H1 (cell line): ENCODE results near the gene TBC1D22B. TPM values are rescaled to one million over a fixed set of nuclear protein-coding genes. Genes with fewer than 3 reads are reported as not detected.

Experiments used
- CTCF ChIA-PET: fragments of 300-600 bp; sonication (Branson Sonifier 250); formaldehyde crosslinking; loops from one replicate; lab custom pipeline; 2021; ENCODE audit not compliant: partially characterized antibody; lab: Charles Lee
- POLR2A ChIA-PET: fragments of 300-600 bp; sonication (Branson Sonifier 250); formaldehyde crosslinking; loops from one replicate; lab custom pipeline; 2021; ENCODE audit warnings: inconsistent platforms; ENCODE audit not compliant: partially characterized antibody; lab: Charles Lee
- DNase-seq, 2 experiments: peaks; one replicate each; pipeline versions ENCODE4 v3.0.0 to v3.0.0-alpha.2; 2010 to 2022; ENCODE audit warnings: low spot score in 2 of 2, low read depth in 1 of 2, mixed read lengths in 1 of 2
- FAIRE-seq: peaks from 2 replicates; lab custom pipeline; 2011; peaks lifted over from hg19 to GRCh38; lab: Jason Lieb, UNC
- H2AFZ ChIP-seq: 2 replicates; pipeline ENCODE4 v1.8.1; 2012; ENCODE audit warnings: low read length, inconsistent platforms
- H2AK5ac ChIP-seq: 2 replicates; pipeline ENCODE4 v1.6.1; 2013; ENCODE audit warnings: low read depth, low read length
- H2BK120ac ChIP-seq: replicated peaks from 2 replicates; pipeline ENCODE3; 2013; ENCODE audit warnings: low read depth, low read length, inconsistent platforms
- H2BK12ac ChIP-seq: 2 replicates; pipeline ENCODE4 v1.6.1; 2013; ENCODE audit warnings: low read depth, low read length
- H2BK15ac ChIP-seq: 2 replicates; pipeline ENCODE4 v1.6.1; 2013; ENCODE audit warnings: low read length
- H2BK20ac ChIP-seq: 2 replicates; pipeline ENCODE4 v1.6.1; 2013; ENCODE audit warnings: low read length
- H2BK5ac ChIP-seq: 2 replicates; pipeline ENCODE4 v1.6.1; 2013; ENCODE audit warnings: low read depth, low read length
- H3K14ac ChIP-seq: 2 replicates; pipeline ENCODE4 v1.6.1; 2013; ENCODE audit warnings: inconsistent platforms; ENCODE audit not compliant: insufficient read length
- H3K18ac ChIP-seq: 2 replicates; pipeline ENCODE4 v1.6.1; 2013; ENCODE audit warnings: low read length; ENCODE audit errors: extremely low read depth
- H3K23ac ChIP-seq: 2 replicates; pipeline ENCODE4 v1.6.1; 2013; ENCODE audit warnings: inconsistent platforms; ENCODE audit not compliant: insufficient read length
- H3K23me2 ChIP-seq: 2 replicates; pipeline ENCODE4 v1.6.1; 2013; ENCODE audit warnings: low read depth, low read length
- H3K27ac ChIP-seq: 2 replicates; pipeline ENCODE4 v1.6.1; 2011; ENCODE audit warnings: low read depth, low read length, inconsistent platforms
- H3K27me3 ChIP-seq, 4 experiments: replicated peaks in 1 of 4; 1 replicate in 1 of 4; 2 replicates in 3 of 4; pipeline versions ENCODE4 v1.6.1 to v1.8.1; 2011 to 2013; ENCODE audit warnings: low read length in 3 of 4, mild to moderate bottlenecking in 3 of 4, inconsistent platforms in 2 of 4, mixed read lengths in 2 of 4, moderate library complexity in 1 of 4; ENCODE audit not compliant: control insufficient read depth in 3 of 4, insufficient read depth in 3 of 4; ENCODE audit errors: extremely low read depth in 1 of 4
- H3K36me3 ChIP-seq, 4 experiments: 2 replicates each; pipeline versions ENCODE4 v1.6.1 to v1.8.1; 2011 to 2013; ENCODE audit warnings: mild to moderate bottlenecking in 4 of 4, low read length in 3 of 4, moderate library complexity in 2 of 4, control low read depth in 1 of 4, inconsistent platforms in 1 of 4; ENCODE audit not compliant: insufficient read depth in 4 of 4, control insufficient read depth in 2 of 4
- H3K4ac ChIP-seq: replicated peaks from 2 replicates; pipeline ENCODE3; 2013; ENCODE audit warnings: low read length, low read depth, mixed read lengths, inconsistent platforms; ENCODE audit not compliant: insufficient read length
- H3K4me1 ChIP-seq, 4 experiments: replicated peaks in 1 of 4; 1 replicate in 1 of 4; 2 replicates in 3 of 4; pipeline versions ENCODE4 v1.6.1 to v1.8.1; 2011 to 2013; ENCODE audit warnings: low read length in 3 of 4, inconsistent platforms in 2 of 4, mixed read lengths in 1 of 4; ENCODE audit not compliant: insufficient read depth in 4 of 4, control insufficient read depth in 3 of 4
- H3K4me2 ChIP-seq, 2 experiments: 2 replicates each; pipeline versions ENCODE4 v1.6.1 to v1.8.1; 2011 to 2013; ENCODE audit warnings: low read depth in 2 of 2, low read length in 2 of 2, control low read depth in 1 of 2, inconsistent platforms in 1 of 2, mild to moderate bottlenecking in 1 of 2; ENCODE audit not compliant: insufficient read depth in 1 of 2
- H3K4me3 ChIP-seq, 4 experiments: fragments of 200-600, 300-600 bp in 1 of 4; sonication (generic), shearing (Covaris generic), sonication (Bioruptor Twin) in 1 of 4; 2 replicates each; pipeline versions ENCODE4 v1.5.1 to v1.8.1; 2011 to 2016; ENCODE audit warnings: low read length in 4 of 4, low read depth in 3 of 4, control low read depth in 2 of 4, inconsistent platforms in 2 of 4, mild to moderate bottlenecking in 2 of 4, mixed read lengths in 1 of 4, moderate library complexity in 1 of 4; ENCODE audit not compliant: insufficient read depth in 2 of 4; ENCODE audit errors: extremely low read depth in 1 of 4
- H3K56ac ChIP-seq: replicated peaks from 2 replicates; pipeline ENCODE3; 2013; ENCODE audit warnings: low read depth, mild to moderate bottlenecking, mixed read lengths, low read length, inconsistent platforms; ENCODE audit not compliant: insufficient read length
- H3K79me1 ChIP-seq: 2 replicates; pipeline ENCODE4 v1.6.1; 2013; ENCODE audit warnings: low read depth, low read length, control low read depth
- H3K79me2 ChIP-seq, 2 experiments: 2 replicates each; pipeline versions ENCODE4 v1.6.1 to v1.8.1; 2012 to 2013; ENCODE audit warnings: low read length in 2 of 2, mild to moderate bottlenecking in 2 of 2, inconsistent platforms in 1 of 2; ENCODE audit not compliant: insufficient read depth in 2 of 2, control insufficient read depth in 1 of 2
- H3K9ac ChIP-seq, 4 experiments: replicated peaks in 1 of 4; 1 replicate in 1 of 4; 2 replicates in 3 of 4; pipeline versions ENCODE4 v1.6.1 to v1.8.1; 2011 to 2013; ENCODE audit warnings: low read depth in 3 of 4, low read length in 3 of 4, control low read depth in 2 of 4, mild to moderate bottlenecking in 2 of 4, moderate library complexity in 2 of 4, inconsistent platforms in 1 of 4; ENCODE audit errors: extremely low read depth in 1 of 4
- H3K9me3 ChIP-seq, 2 experiments: 2 replicates each; pipeline versions ENCODE4 v1.6.1 to v1.8.1; 2012 to 2013; ENCODE audit warnings: mild to moderate bottlenecking in 2 of 2, moderate library complexity in 2 of 2, control low read depth in 1 of 2, inconsistent platforms in 1 of 2, low read depth in 1 of 2, low read length in 1 of 2, mixed read lengths in 1 of 2; ENCODE audit not compliant: insufficient read depth in 2 of 2
- H4K20me1 ChIP-seq, 2 experiments: replicated peaks in 1 of 2; 2 replicates each; pipeline versions ENCODE3 to v1.8.1; 2011 to 2013; ENCODE audit warnings: inconsistent platforms in 2 of 2, low read length in 2 of 2, mild to moderate bottlenecking in 1 of 2; ENCODE audit not compliant: insufficient read depth in 2 of 2, control insufficient read depth in 1 of 2
- H4K5ac ChIP-seq: 2 replicates; pipeline ENCODE4 v1.6.1; 2013; ENCODE audit warnings: low read length, low read depth, mixed read lengths, inconsistent platforms; ENCODE audit not compliant: insufficient read length
- H4K8ac ChIP-seq: 2 replicates; pipeline ENCODE4 v1.8.0; 2013; ENCODE audit warnings: mild to moderate bottlenecking, moderate library complexity, low read length, inconsistent platforms; ENCODE audit not compliant: insufficient read depth; ENCODE audit errors: extremely low read depth
- H4K91ac ChIP-seq: replicated peaks from 2 replicates; pipeline ENCODE3; 2013; ENCODE audit warnings: low read length, mixed read lengths, inconsistent platforms; ENCODE audit not compliant: insufficient read length
- CHD1 ChIP-seq: IDR thresholded peaks from 2 replicates; pipeline ENCODE4 v1.6.1; 2012; ENCODE audit warnings: low read depth, low read length, improper control_type of control experiment
- SUZ12 ChIP-seq: fragments of 200-600 bp; sonication (generic); IDR thresholded peaks from 2 replicates; pipeline ENCODE4 v1.6.1; 2012; ENCODE audit warnings: mild to moderate bottlenecking, inconsistent platforms, low read length, moderate library complexity, mixed read lengths
- WGBS, 2 experiments: shearing (Covaris generic) in 1 of 2; methylation state at CpG; one replicate each; pipeline versions ENCODE4 v1.1.6 to v1.1.7; 2013 to 2015; ENCODE audit warnings: low lambda C conversion rate in 2 of 2, mixed read lengths in 2 of 2, inconsistent platforms in 1 of 2, low coverage in 1 of 2, missing lambda C conversion rate in 1 of 2; ENCODE audit not compliant: insufficient replicate concordance in 2 of 2, insufficient coverage in 1 of 2, insufficient read length in 1 of 2; ENCODE audit errors: extremely low coverage in 1 of 2, missing lambda C conversion rate in 1 of 2; 5-methylcytosine and 5-hydroxymethylcytosine counted together
- polyA plus RNA-seq, 7 experiments: library from polyadenylated mRNA; depleted of rRNA in 3 of 7; stranded (reverse) in 5 of 7; unstranded in 2 of 7; fragments of >200 nt in 5 of 7; fragments of 200-250 nt in 2 of 7; gene quantifications; 1 replicate in 5 of 7; 2 replicates in 1 of 7; 4 replicates in 1 of 7; pipeline versions ENCODE4 v1.2.1 to v1.2.3, GENCODE V29; 2011 to 2013; ENCODE audit warnings: missing spikeins in 2 of 7, mixed read lengths in 2 of 7
- total RNA-seq: library from RNA; stranded (reverse); fragmentation: NEBNext Ultra II Directional; extraction: Animal tissue kit (Norgen Biotek cat#: 25700); gene quantifications from 2 replicates; pipeline ENCODE4 v1.2.1, GENCODE V29; 2021

The TBC1D22B gene
- total and polyA plus RNA-seq, 2 of the 8 experiments (the other 6 are each of a cell fraction or from before 2014, with no cell fraction given) = 10.1 to 17.4 TPM

GRCh38 chr6:37288247-37288646 lies 30.7 kb downstream of the TBC1D22B start:
- Histone ChIP-seq H3K18ac (no peak overlapping the region), H3K27me3 (no peaks in the 10 kb centered on the region), H3K4ac (no peak overlapping the region), H3K36me3 (peaks cover 8 to 45% (median 37%) of the 10 kb centered on the region in 4 experiments), H3K23me2 (no peaks in the 10 kb centered on the region; the same call in 1 of the 2 replicates), H4K8ac (no peak overlapping the region), H3K9ac (no peak overlapping the region), H2BK5ac (no peak overlapping the region), H3K9me3 (no peaks in the 10 kb centered on the region), H3K56ac (no peak overlapping the region), H3K27ac (no peak overlapping the region), H3K14ac (no peak overlapping the region), H2BK12ac (no peak overlapping the region), H2BK20ac (no peak overlapping the region), H2BK15ac (no peak overlapping the region), H3K4me2 (no peak overlapping the region), H3K79me2 (no peaks in the 10 kb centered on the region), H3K79me1 (no peaks in the 10 kb centered on the region), H3K4me3 (no peak overlapping the region), H2AFZ (no peak overlapping the region), H4K20me1 (peaks cover 0 to 3% of the 10 kb centered on the region in 2 experiments), H4K5ac (no peak overlapping the region), H3K23ac (no peak overlapping the region), H4K91ac (no peak overlapping the region), H2BK120ac (no peak overlapping the region), H3K4me1 (no peaks in the 10 kb centered on the region), H2AK5ac (no peak overlapping the region)
- DNase-seq (no peak), FAIRE-seq (no peak)
- POLR2A ChIA-PET = no interaction called here
- CTCF ChIA-PET = no interaction called here
- 85% methylated on average over 2 of the region's 2 CpGs; no CpG with 5 or more reads in 1 of the 2 experiments for WGBS, 2 experiments
- TF ChIP-seq SUZ12 (no peak), CHD1 (no peak)
